HUES64 (cell line): Measurements from ENCODE around the gene TAX1BP3.

Source experiments
- H3K27ac ChIP-seq: 2 replicates; pipeline ENCODE4 v1.7.0; 2013; ENCODE audit warnings: low read depth, low read length, inconsistent platforms
- H3K27me3 ChIP-seq: 2 replicates; pipeline ENCODE4 v1.6.1; 2013; ENCODE audit warnings: mild to moderate bottlenecking, low read length; ENCODE audit not compliant: insufficient read depth
- H3K36me3 ChIP-seq: 2 replicates; pipeline ENCODE4 v1.6.1; 2013; ENCODE audit warnings: mild to moderate bottlenecking, low read length; ENCODE audit not compliant: insufficient read depth
- H3K4me1 ChIP-seq: 2 replicates; pipeline ENCODE4 v1.6.1; 2013; ENCODE audit warnings: mild to moderate bottlenecking, low read length, moderate library complexity; ENCODE audit not compliant: insufficient read depth
- H3K4me3 ChIP-seq: 2 replicates; pipeline ENCODE4 v1.5.1; 2013; ENCODE audit warnings: mild to moderate bottlenecking, low read length, moderate library complexity
- H3K9ac ChIP-seq: 2 replicates; pipeline ENCODE4 v1.6.1; 2013; ENCODE audit warnings: mild to moderate bottlenecking, low read depth, low read length
- H3K9me3 ChIP-seq: 2 replicates; pipeline ENCODE4 v1.6.1; 2013; ENCODE audit warnings: low read depth, low read length; ENCODE audit not compliant: insufficient read depth
- WGBS: fragments of 150-250, 120-280 bp; methylation state at CpG from one replicate; pipeline ENCODE4 v1.1.7; 2013; ENCODE audit warnings: missing lambda C conversion rate; 5-methylcytosine and 5-hydroxymethylcytosine counted together

The TAX1BP3 gene

DNA sequence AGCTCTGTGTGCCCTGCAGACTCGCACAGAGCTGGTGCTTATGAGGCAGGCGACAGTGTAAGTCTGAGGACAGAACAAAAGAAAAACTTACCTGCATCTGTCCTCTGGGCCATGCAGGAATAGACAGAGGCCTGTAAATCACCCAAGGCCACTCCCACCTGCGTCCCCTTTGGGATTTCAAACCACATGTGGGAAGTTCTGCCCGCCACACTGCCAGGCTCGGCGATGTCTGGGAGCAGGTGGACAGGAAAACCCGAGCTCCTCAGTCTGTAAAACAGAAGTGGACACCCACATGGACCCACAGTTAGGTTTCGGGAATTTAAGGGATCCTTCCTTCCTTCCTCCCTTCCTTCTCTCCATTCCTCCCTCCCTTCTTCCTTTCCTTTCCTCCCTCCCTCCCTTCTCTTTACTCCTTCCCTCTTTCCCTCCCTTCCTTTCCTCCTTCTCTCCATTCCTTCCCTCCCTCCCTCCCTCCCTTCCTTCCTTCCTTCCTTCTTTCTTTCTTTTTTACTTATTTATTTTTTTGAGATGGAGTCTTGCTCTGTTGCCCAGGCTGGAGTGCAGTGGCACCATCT, 47.1 kb downstream of the TAX1BP3 start:
- Histone ChIP-seq H3K4me3 (no peak overlapping the region), H3K4me1 (no peaks in the 10 kb centered on the region), H3K27me3 (no peaks in the 10 kb centered on the region), H3K9ac (no peak overlapping the region), H3K9me3 (no peaks in the 10 kb centered on the region), H3K27ac (no peak overlapping the region), H3K36me3 (peaks cover 80% of the 10 kb centered on the region)
- 95% methylated on average over 8 of the region's 8 CpGs for WGBS

GRCh38 chr17:3615160-3615870, 53.1 kb downstream of the TAX1BP3 start:
- H3K9ac ChIP-seq, result no peak overlapping the region
- no peak overlapping the region for H3K4me3 ChIP-seq
- no peak overlapping the region for H3K27ac ChIP-seq
- H3K27me3 ChIP-seq, result no peaks in the 10 kb centered on the region
- no peaks in the 10 kb centered on the region for H3K9me3 ChIP-seq
- no peaks in the 10 kb centered on the region for H3K4me1 ChIP-seq
- 96% methylated on average over 18 of the region's 18 CpGs for WGBS
- H3K36me3 ChIP-seq, result peaks cover 82% of the 10 kb centered on the region

DNA sequence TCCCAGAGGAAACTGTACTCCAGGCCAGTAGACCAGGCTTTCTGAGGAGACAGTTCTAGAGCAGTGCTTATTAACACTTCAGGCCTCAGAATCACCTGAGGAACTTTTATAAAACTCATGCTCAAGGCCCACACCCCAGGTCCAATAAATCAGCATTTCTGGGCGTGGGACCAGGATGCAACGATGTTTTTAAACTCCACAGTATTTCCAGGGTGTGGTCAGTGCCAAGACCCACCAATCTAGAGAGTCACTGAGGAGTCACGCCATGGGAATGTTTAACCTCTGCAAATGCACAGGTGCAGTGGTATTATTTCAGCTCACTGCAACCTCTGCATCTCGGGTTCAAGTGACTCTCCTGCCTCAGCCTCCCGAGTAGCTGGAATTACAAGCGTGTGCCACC, 55.3 kb downstream of the TAX1BP3 start:
- Histone ChIP-seq H3K4me3 (no peak overlapping the region), H3K27me3 (no peaks in the 10 kb centered on the region), H3K4me1 (no peaks in the 10 kb centered on the region), H3K9ac (no peak overlapping the region), H3K36me3 (peaks cover 85% of the 10 kb centered on the region), H3K9me3 (no peaks in the 10 kb centered on the region), H3K27ac (no peak overlapping the region)
- WGBS, result 94% methylated on average over 6 of the region's 6 CpGs
